ENCODE data around the gene RERG.
A peak's percentile ranks its signal among the peaks of the same experiment; 100 is the strongest.

The RERG gene

DNA sequence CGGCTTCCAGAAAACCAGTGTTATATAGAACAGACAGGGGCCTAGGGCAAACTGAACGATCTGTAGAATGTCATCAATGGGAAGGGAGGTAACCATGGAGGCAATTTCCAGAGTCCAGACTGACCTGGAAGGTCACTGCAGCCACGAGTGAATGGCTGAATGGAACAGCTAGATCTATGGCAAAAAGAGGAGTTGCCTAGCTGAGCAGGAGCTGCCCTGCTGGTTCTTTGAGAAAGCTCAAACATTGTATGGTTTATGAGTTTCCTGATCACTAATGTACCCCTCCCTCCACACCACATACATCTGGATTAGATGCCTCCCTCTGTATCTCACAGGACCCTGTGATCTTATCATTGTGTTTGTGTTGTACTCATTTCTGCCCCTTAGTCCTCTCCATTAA lies 1.0 kb upstream of the RERG start:
- DNase-seq, result no peak
- Histone ChIP-seq H3K27me3 (replicated peaks; ENCODE audit: control insufficient read depth, insufficient read depth, low read length, poor library complexity, severe bottlenecking) (peaks cover 10% of the 10 kb centered on the region), H3K9me3 (ENCODE audit: control insufficient read depth, low read length) (no peaks in the 10 kb centered on the region), H3K4me1 (ENCODE audit: control insufficient read depth, insufficient read depth, low read length, poor library complexity, severe bottlenecking) (peaks cover 4% of the 10 kb centered on the region), H3K4me3 (ENCODE audit: insufficient read depth, low read depth, low read length, poor library complexity, severe bottlenecking) (no peak overlapping the region), H3K36me3 (ENCODE audit: control insufficient read depth, insufficient read depth, low read length) (no peaks in the 10 kb centered on the region), H3K27ac (ENCODE audit: insufficient read depth, low read length, poor library complexity, severe bottlenecking) (no peak overlapping the region)

- Histone ChIP-seq H3K36me3 (ENCODE audit: control insufficient read depth, insufficient read depth, low read length) (no peaks in the 10 kb centered on the region), H3K27ac (ENCODE audit: insufficient read depth, low read length, poor library complexity, severe bottlenecking) (no peak overlapping the region), H3K4me1 (ENCODE audit: control insufficient read depth, insufficient read depth, low read length, poor library complexity, severe bottlenecking) (peaks cover 4% of the 10 kb centered on the region), H3K9me3 (ENCODE audit: control insufficient read depth, low read length) (no peaks in the 10 kb centered on the region), H3K27me3 (replicated peaks; ENCODE audit: control insufficient read depth, insufficient read depth, low read length, poor library complexity, severe bottlenecking) (peaks cover 4% of the 10 kb centered on the region), H3K4me3 (ENCODE audit: insufficient read depth, low read depth, low read length, poor library complexity, severe bottlenecking) (peak overlapping the region; percentile 52)
- DNase-seq, result no peak
Observed at GRCh38 chr12:15220451-15220850, 766 bp downstream of the RERG start.

GRCh38 chr12:15218794-15219193 lies 2.4 kb downstream of the RERG start:
- Histone ChIP-seq H3K9me3 (ENCODE audit: control insufficient read depth, low read length) (no peaks in the 10 kb centered on the region), H3K36me3 (ENCODE audit: control insufficient read depth, insufficient read depth, low read length) (no peaks in the 10 kb centered on the region), H3K27ac (ENCODE audit: insufficient read depth, low read length, poor library complexity, severe bottlenecking) (no peak overlapping the region), H3K4me3 (ENCODE audit: insufficient read depth, low read depth, low read length, poor library complexity, severe bottlenecking) (no peak overlapping the region), H3K27me3 (replicated peaks; ENCODE audit: control insufficient read depth, insufficient read depth, low read length, poor library complexity, severe bottlenecking) (peaks cover 4% of the 10 kb centered on the region), H3K4me1 (ENCODE audit: control insufficient read depth, insufficient read depth, low read length, poor library complexity, severe bottlenecking) (peaks cover 4% of the 10 kb centered on the region)
- DNase-seq, result no peak

DNA sequence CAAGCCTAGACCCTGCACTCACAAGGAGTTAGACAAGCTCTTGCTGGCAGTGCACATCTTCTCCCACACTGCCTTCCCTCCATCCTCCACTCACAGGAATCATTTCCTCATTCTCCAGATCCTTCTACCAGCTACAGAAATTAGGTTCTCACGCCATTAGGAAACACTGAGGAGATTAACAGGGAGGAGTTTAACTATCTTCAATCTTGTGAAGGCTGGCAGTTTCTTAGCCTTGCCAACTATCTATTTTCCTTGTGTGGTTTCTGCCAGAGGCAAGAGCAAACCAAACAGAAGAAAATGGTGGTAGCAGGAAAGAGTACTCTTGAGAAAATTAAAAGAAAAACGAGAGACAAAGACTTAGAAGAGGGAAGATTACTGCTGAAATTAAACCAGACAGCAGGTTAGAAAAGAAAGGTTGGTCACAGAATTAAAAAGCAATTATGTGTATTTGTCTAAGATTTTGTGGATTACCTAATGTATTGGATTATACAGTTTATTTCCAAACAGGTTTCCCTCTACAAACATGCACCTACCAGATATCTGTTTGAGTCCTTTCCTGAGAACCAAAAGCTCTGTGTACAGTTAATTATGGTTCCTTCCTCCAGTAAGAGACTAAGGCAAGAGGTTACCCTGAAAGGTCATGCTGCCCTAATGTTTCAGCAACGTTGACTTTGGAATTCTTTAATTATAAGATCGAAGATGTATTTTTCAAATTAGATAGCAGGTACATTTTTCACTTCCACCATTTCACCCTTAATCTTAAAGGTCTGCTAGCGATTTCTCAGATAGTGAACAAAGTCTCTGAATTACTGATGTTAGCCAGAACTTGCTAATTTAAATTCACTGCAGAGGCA lies 5.0 kb downstream of the RERG start:
- H3K27ac ChIP-seq (ENCODE audit: insufficient read depth, low read length, poor library complexity, severe bottlenecking), result no peak overlapping the region
- no peak overlapping the region for H3K4me3 ChIP-seq (ENCODE audit: insufficient read depth, low read depth, low read length, poor library complexity, severe bottlenecking)
- DNase-seq, result no peak
- peaks cover 4% of the 10 kb centered on the region for H3K4me1 ChIP-seq (ENCODE audit: control insufficient read depth, insufficient read depth, low read length, poor library complexity, severe bottlenecking)
- no peaks in the 10 kb centered on the region for H3K36me3 ChIP-seq (ENCODE audit: control insufficient read depth, insufficient read depth, low read length)
- H3K9me3 ChIP-seq (ENCODE audit: control insufficient read depth, low read length), result no peaks in the 10 kb centered on the region
- no peaks in the 10 kb centered on the region for H3K27me3 ChIP-seq (replicated peaks; ENCODE audit: control insufficient read depth, insufficient read depth, low read length, poor library complexity, severe bottlenecking)

GRCh38 chr12:15214851-15215601 lies 6.2 kb downstream of the RERG start:
- no peak for DNase-seq
- no peaks in the 10 kb centered on the region for H3K4me1 ChIP-seq (ENCODE audit: control insufficient read depth, insufficient read depth, low read length, poor library complexity, severe bottlenecking)
- no peak overlapping the region for H3K27ac ChIP-seq (ENCODE audit: insufficient read depth, low read length, poor library complexity, severe bottlenecking)
- no peaks in the 10 kb centered on the region for H3K27me3 ChIP-seq (replicated peaks; ENCODE audit: control insufficient read depth, insufficient read depth, low read length, poor library complexity, severe bottlenecking)
- H3K36me3 ChIP-seq (ENCODE audit: control insufficient read depth, insufficient read depth, low read length), result no peaks in the 10 kb centered on the region
- no peaks in the 10 kb centered on the region for H3K9me3 ChIP-seq (ENCODE audit: control insufficient read depth, low read length)
- H3K4me3 ChIP-seq (ENCODE audit: insufficient read depth, low read depth, low read length, poor library complexity, severe bottlenecking), result no peak overlapping the region

DNA sequence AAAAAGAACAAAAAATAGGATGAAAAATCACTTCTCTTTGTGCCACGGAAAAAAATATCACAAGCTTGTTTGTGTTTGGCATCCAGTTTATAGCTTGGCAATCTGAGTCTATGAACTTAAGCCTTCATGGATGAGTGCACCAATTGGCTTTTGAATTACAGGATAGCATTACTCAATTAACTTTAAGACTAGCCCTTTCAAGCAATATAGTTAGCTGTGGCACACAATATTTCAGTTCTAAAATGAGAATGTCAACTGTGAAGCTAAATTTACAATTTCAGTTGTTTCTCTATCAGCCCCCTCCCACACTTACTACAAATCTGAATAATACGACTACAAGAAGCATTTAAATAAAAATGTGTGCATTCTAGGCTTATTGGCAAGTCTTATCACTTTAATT lies 8.3 kb downstream of the RERG start:
- no peaks in the 10 kb centered on the region for H3K4me1 ChIP-seq (ENCODE audit: control insufficient read depth, insufficient read depth, low read length, poor library complexity, severe bottlenecking)
- H3K27me3 ChIP-seq (replicated peaks; ENCODE audit: control insufficient read depth, insufficient read depth, low read length, poor library complexity, severe bottlenecking), result no peaks in the 10 kb centered on the region
- H3K4me3 ChIP-seq (ENCODE audit: insufficient read depth, low read depth, low read length, poor library complexity, severe bottlenecking), result no peak overlapping the region
- no peaks in the 10 kb centered on the region for H3K36me3 ChIP-seq (ENCODE audit: control insufficient read depth, insufficient read depth, low read length)
- no peak for DNase-seq
- H3K9me3 ChIP-seq (ENCODE audit: control insufficient read depth, low read length), result no peaks in the 10 kb centered on the region
- H3K27ac ChIP-seq (ENCODE audit: insufficient read depth, low read length, poor library complexity, severe bottlenecking), result no peak overlapping the region

DNA sequence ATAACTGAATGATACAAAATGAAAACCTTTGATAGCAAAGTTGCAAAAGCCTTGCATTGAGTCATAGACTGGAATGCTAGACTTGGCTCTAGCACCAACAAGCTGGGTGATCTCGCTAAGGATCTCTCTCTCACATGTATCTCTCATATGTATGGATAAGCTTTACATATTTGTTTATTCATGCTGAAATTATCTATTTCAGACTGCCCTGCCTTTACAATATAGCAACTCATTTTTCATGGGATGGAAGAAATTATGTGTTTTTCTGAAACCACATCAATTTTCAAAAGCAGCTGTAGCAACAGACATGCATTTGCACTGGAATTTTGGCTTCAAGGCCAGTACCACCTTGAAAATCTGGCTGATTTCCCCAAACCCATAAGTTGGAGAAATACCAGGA lies 11.4 kb downstream of the RERG start:
- DNase-seq, result no peak
- Histone ChIP-seq H3K4me3 (ENCODE audit: insufficient read depth, low read depth, low read length, poor library complexity, severe bottlenecking) (no peak overlapping the region), H3K9me3 (ENCODE audit: control insufficient read depth, low read length) (no peaks in the 10 kb centered on the region), H3K27ac (ENCODE audit: insufficient read depth, low read length, poor library complexity, severe bottlenecking) (no peak overlapping the region), H3K4me1 (ENCODE audit: control insufficient read depth, insufficient read depth, low read length, poor library complexity, severe bottlenecking) (no peaks in the 10 kb centered on the region), H3K27me3 (replicated peaks; ENCODE audit: control insufficient read depth, insufficient read depth, low read length, poor library complexity, severe bottlenecking) (no peaks in the 10 kb centered on the region), H3K36me3 (ENCODE audit: control insufficient read depth, insufficient read depth, low read length) (no peaks in the 10 kb centered on the region)

- H3K4me3 ChIP-seq (ENCODE audit: insufficient read depth, low read depth, low read length, poor library complexity, severe bottlenecking), result no peak overlapping the region
- no peaks in the 10 kb centered on the region for H3K9me3 ChIP-seq (ENCODE audit: control insufficient read depth, low read length)
- no peak for DNase-seq
- no peaks in the 10 kb centered on the region for H3K4me1 ChIP-seq (ENCODE audit: control insufficient read depth, insufficient read depth, low read length, poor library complexity, severe bottlenecking)
- no peaks in the 10 kb centered on the region for H3K27me3 ChIP-seq (replicated peaks; ENCODE audit: control insufficient read depth, insufficient read depth, low read length, poor library complexity, severe bottlenecking)
- no peak overlapping the region for H3K27ac ChIP-seq (ENCODE audit: insufficient read depth, low read length, poor library complexity, severe bottlenecking)
- no peaks in the 10 kb centered on the region for H3K36me3 ChIP-seq (ENCODE audit: control insufficient read depth, insufficient read depth, low read length)
Observed at GRCh38 chr12:15208871-15209656, 12.2 kb downstream of the RERG start.

DNA sequence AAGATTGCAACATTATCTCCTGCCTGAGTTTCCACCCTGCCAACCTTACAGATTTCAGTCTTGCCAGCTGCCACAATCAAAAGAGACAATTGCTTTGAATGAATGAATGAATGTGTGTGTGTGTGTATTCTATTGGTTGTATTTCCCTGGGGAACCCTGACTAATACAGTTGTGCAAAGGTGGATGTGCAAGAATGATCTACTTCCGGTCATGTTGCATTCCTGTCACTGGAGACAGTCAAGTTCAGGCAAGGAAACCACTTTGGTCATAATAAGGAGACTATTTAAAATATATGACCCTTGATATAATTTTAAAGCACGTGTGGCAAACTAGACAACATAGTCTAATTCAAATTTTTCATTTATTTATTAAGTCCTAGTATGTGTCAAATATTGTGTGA lies 13.1 kb downstream of the RERG start:
- DNase-seq, result no peak
- Histone ChIP-seq H3K27me3 (replicated peaks; ENCODE audit: control insufficient read depth, insufficient read depth, low read length, poor library complexity, severe bottlenecking) (no peaks in the 10 kb centered on the region), H3K36me3 (ENCODE audit: control insufficient read depth, insufficient read depth, low read length) (no peaks in the 10 kb centered on the region), H3K4me3 (ENCODE audit: insufficient read depth, low read depth, low read length, poor library complexity, severe bottlenecking) (no peak overlapping the region), H3K9me3 (ENCODE audit: control insufficient read depth, low read length) (no peaks in the 10 kb centered on the region), H3K4me1 (ENCODE audit: control insufficient read depth, insufficient read depth, low read length, poor library complexity, severe bottlenecking) (no peaks in the 10 kb centered on the region), H3K27ac (ENCODE audit: insufficient read depth, low read length, poor library complexity, severe bottlenecking) (no peak overlapping the region)
